DOHH2 (cell line): ENCODE results near the gene CAPN15.
"Not testable (repeated sequence)": the region's sequence is repeated elsewhere in the genome, so short reads cannot be mapped to it uniquely, and the experiment has no call there.

Experiments
- H3F3A ChIP-seq: fragments of 200-600 bp; sonication (generic), shearing (Covaris generic); 2 replicates; pipeline ENCODE4 v1.6.0; 2016; ENCODE audit warnings: antibody characterized with exemption, mild to moderate bottlenecking; ENCODE audit not compliant: control insufficient read depth, insufficient read depth
- H3K27ac ChIP-seq: fragments of 200-600 bp; sonication (generic); 2 replicates; pipeline ENCODE4 v1.5.1; 2014; ENCODE audit warnings: low read depth, mild to moderate bottlenecking, low read length, moderate library complexity
- H3K27me3 ChIP-seq: fragments of 200-600 bp; sonication (generic); 2 replicates; pipeline ENCODE4 v1.6.1; 2014; ENCODE audit warnings: mild to moderate bottlenecking, low read length, mixed read lengths; ENCODE audit not compliant: control insufficient read depth
- H3K36me3 ChIP-seq: fragments of 200-600 bp; sonication (generic); 2 replicates; pipeline ENCODE4 v1.6.1; 2014; ENCODE audit warnings: mild to moderate bottlenecking, low read length, moderate library complexity, mixed read lengths; ENCODE audit not compliant: control insufficient read depth
- H3K4me1 ChIP-seq: fragments of 200-600 bp; sonication (generic); 2 replicates; pipeline ENCODE4 v1.6.1; 2014; ENCODE audit warnings: mild to moderate bottlenecking, low read length, mixed read lengths; ENCODE audit not compliant: control insufficient read depth
- H3K4me2 ChIP-seq: fragments of 200-600 bp; sonication (generic); 2 replicates; pipeline ENCODE4 v1.6.0; 2014; ENCODE audit warnings: mild to moderate bottlenecking, low read length, moderate library complexity
- H3K4me3 ChIP-seq: fragments of 200-600 bp; sonication (generic); 2 replicates; pipeline ENCODE4 v1.5.1; 2014; ENCODE audit warnings: mild to moderate bottlenecking, low read length, mixed read lengths
- H3K79me2 ChIP-seq: fragments of 200-600 bp; sonication (generic); 2 replicates; pipeline ENCODE4 v1.6.1; 2014; ENCODE audit warnings: mild to moderate bottlenecking, low read length, mixed read lengths; ENCODE audit not compliant: control insufficient read depth
- H3K9me2 ChIP-seq: fragments of 200-600 bp; sonication (generic); replicated peaks from 2 replicates; pipeline ENCODE4 v1.6.1; 2014; ENCODE audit warnings: mild to moderate bottlenecking, low read length, mixed read lengths; ENCODE audit not compliant: control insufficient read depth
- H3K9me3 ChIP-seq: fragments of 200-600 bp; sonication (generic); 2 replicates; pipeline ENCODE4 v1.6.1; 2014; ENCODE audit warnings: antibody characterized with exemption, low read length, mixed read lengths; ENCODE audit not compliant: control insufficient read depth, insufficient read depth
- H4K20me1 ChIP-seq: fragments of 200-600 bp; sonication (generic); 2 replicates; pipeline ENCODE4 v1.6.0; 2014; ENCODE audit warnings: low read depth, mild to moderate bottlenecking, antibody characterized with exemption, low read length, moderate library complexity; ENCODE audit not compliant: control insufficient read depth, insufficient read depth
- EZH2phosphoT487 ChIP-seq: fragments of 200-600 bp; sonication (generic); IDR thresholded peaks from 2 replicates; pipeline ENCODE4 v1.6.1; 2017; ENCODE audit warnings: borderline replicate concordance, mild to moderate bottlenecking, antibody characterized with exemption, low read length, moderate library complexity, mixed read lengths
- TF ChIP-seq, protein P1 (sequence below): fragments of 200-600 bp; sonication (generic); IDR thresholded peaks from one replicate; pipeline ENCODE4 v1.5.1; 2014; ENCODE audit warnings: antibody characterized with exemption, mild to moderate bottlenecking, low read depth, low read length; ENCODE audit not compliant: poor library complexity, severe bottlenecking

The CAPN15 gene

DNA sequence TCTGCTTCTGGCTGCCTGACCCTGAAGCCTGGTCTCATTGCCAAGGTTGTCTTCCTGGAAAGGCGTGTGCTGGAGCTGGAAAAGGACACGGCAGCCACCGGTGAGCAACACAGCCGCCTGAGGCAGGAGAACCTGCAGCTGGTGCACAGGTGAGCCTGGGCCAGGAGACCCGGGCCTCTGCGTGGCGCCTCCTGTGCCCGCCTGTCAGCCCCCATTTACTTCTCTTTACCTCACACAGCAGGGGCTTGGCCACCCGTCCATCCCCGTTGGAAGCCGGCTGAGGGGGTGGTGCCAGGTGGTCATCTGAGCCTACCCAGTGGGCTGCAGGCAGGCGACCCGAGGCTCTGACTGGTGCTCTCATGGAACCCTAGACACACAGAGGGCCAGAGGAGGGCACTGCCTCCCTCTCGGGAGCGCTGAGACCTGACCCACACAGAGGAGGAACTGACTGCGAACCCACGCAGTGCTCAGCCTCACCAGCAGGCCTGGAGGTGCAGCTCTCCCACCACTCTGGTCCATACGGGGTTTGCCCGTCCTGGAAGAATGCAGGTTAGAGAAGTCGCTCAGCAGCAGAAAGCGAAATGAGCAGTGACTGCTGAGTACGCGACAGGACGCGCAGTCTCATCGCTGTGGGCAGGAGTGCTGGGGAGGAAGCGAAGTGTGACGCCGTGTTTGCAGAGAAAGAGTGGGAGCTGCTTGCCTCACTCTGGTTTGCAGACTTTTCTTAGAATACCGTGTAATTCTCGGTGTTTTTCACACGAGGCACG lies 21.9 kb upstream of the CAPN15 start:
- Histone ChIP-seq H3K4me3 (no peak overlapping the region), H3K4me2 (no peak overlapping the region), H3K79me2 (no peaks in the 10 kb centered on the region), H3K4me1 (no peaks in the 10 kb centered on the region), H3F3A (no peaks in the 10 kb centered on the region), H3K9me2 (no peaks in the 10 kb centered on the region), H4K20me1 (no peaks in the 10 kb centered on the region), H3K36me3 (no peaks in the 10 kb centered on the region), H3K27ac (no peak overlapping the region), H3K27me3 (no peaks in the 10 kb centered on the region), H3K9me3 (no peaks in the 10 kb centered on the region)
- no peak for TF ChIP-seq EZH2phosphoT487
- TF ChIP-seq, protein P1, sequence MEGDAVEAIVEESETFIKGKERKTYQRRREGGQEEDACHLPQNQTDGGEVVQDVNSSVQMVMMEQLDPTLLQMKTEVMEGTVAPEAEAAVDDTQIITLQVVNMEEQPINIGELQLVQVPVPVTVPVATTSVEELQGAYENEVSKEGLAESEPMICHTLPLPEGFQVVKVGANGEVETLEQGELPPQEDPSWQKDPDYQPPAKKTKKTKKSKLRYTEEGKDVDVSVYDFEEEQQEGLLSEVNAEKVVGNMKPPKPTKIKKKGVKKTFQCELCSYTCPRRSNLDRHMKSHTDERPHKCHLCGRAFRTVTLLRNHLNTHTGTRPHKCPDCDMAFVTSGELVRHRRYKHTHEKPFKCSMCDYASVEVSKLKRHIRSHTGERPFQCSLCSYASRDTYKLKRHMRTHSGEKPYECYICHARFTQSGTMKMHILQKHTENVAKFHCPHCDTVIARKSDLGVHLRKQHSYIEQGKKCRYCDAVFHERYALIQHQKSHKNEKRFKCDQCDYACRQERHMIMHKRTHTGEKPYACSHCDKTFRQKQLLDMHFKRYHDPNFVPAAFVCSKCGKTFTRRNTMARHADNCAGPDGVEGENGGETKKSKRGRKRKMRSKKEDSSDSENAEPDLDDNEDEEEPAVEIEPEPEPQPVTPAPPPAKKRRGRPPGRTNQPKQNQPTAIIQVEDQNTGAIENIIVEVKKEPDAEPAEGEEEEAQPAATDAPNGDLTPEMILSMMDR, result no peak

DNA sequence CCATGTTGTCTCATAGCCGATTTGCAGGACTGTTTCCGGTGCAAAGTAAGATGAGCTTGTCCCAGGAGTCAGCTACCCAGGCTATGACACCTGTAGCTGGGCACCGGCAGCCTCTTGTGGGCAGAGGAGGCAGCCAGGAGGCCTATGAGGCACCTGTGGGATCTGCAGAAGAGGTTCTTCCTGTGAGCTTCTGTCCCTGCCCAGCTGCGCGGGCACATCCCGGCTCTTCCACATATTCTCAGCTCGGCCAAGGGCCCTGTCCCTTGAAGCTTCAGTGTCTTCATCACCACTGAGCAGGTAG lies 21.3 kb upstream of the CAPN15 start:
- Histone ChIP-seq H3K79me2 (no peaks in the 10 kb centered on the region), H3F3A (no peaks in the 10 kb centered on the region), H3K27me3 (no peaks in the 10 kb centered on the region)

DNA sequence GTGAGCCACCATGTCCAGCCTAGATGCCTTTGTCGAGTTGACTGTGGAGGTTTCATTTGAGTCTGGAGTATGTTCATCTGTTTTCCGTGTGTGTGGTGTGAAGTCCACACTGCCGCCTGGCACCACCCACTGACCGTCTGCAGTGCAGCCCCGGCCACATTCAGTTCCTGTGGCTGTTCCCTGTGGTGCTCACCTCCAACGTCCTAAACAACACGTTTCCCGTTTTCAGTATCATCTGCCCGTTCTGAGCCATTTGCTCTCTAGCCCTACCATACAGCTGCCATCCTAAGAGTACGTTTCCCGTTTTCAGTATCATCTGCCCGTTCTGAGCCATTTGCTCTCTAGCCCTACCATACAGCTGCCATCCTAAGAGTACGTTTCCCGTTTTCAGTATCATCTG lies 20.0 kb upstream of the CAPN15 start:
- H3K4me2 ChIP-seq, H3K4me1 ChIP-seq, H3K9me3 ChIP-seq, H4K20me1 ChIP-seq, H3K27me3 ChIP-seq, H3K79me2 ChIP-seq, H3F3A ChIP-seq, H3K9me2 ChIP-seq, H3K27ac ChIP-seq, H3K36me3 ChIP-seq, H3K4me3 ChIP-seq: not testable (repeated sequence)

More for the DNA sequence above, 21.3 kb upstream of the CAPN15 start:
- no peaks in the 10 kb centered on the region for H3K9me2 ChIP-seq
- no peaks in the 10 kb centered on the region for H4K20me1 ChIP-seq
- no peaks in the 10 kb centered on the region for H3K36me3 ChIP-seq
- H3K4me2 ChIP-seq, result no peak overlapping the region
- no peak overlapping the region for H3K27ac ChIP-seq
- no peak for TF ChIP-seq EZH2phosphoT487
- TF ChIP-seq, protein P1, result no peak
- no peak overlapping the region for H3K4me3 ChIP-seq
- H3K9me3 ChIP-seq, result no peaks in the 10 kb centered on the region
- no peaks in the 10 kb centered on the region for H3K4me1 ChIP-seq

DNA sequence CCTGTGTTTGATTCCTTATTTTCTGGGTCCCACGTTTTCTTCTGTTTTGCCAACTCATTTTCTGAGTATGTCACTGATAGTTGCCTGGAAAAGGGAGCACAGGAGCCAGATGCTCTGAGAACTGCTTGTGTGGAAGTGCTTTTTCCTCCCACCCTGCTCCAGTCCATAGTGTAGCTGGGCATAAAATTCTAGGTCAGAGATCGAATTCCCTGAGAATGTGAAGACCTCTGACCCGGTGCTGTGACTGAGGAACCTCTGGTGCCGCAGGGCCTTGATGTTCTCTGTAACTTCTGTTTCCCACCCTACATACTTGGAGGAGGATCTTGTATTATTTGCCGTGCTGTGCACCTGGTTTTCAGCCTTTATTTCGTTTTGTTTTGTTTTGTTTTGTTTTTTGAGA lies 19.5 kb upstream of the CAPN15 start:
- no peaks in the 10 kb centered on the region for H3K27me3 ChIP-seq
- H3K4me1 ChIP-seq, result no peaks in the 10 kb centered on the region
- H3K4me2 ChIP-seq, result no peak overlapping the region
- no peaks in the 10 kb centered on the region for H3K9me3 ChIP-seq
- no peaks in the 10 kb centered on the region for H3F3A ChIP-seq
- H3K4me3 ChIP-seq, result no peak overlapping the region
- no peak overlapping the region for H3K27ac ChIP-seq
- H3K36me3 ChIP-seq, result no peaks in the 10 kb centered on the region
- no peak for TF ChIP-seq EZH2phosphoT487
- TF ChIP-seq, protein P1, result no peak
- H3K79me2 ChIP-seq, result no peaks in the 10 kb centered on the region
- H4K20me1 ChIP-seq, result no peaks in the 10 kb centered on the region
- no peaks in the 10 kb centered on the region for H3K9me2 ChIP-seq
